WTC11 (cell line): ENCODE measurements around the gene IL4R. TPM values are rescaled to one million over a fixed set of nuclear protein-coding genes. Genes with fewer than 3 reads are reported as not detected.

Experiments used
- ATAC-seq: fragments of 200-7000 bp; cut with Tn5 transposase; 2 replicates; pipeline ENCODE4 v1.10.0; 2021; ENCODE audit warnings: mild to moderate bottlenecking, moderate library complexity
- CTCF ChIA-PET: fragments of 300-600 bp; sonication (Branson Sonifier 250); formaldehyde crosslinking; loops from one replicate; lab custom pipeline; 2021; ENCODE audit warnings: antibody characterized with exemption; lab: Charles Lee
- POLR2A ChIA-PET: fragments of 350-600 bp; sonication (Branson Sonifier 250); formaldehyde crosslinking; loops from one replicate; lab custom pipeline; 2021; ENCODE audit warnings: antibody characterized with exemption; lab: Charles Lee
- DNase-seq: peaks from one replicate; pipeline ENCODE4 v3.0.0; 2021; ENCODE audit warnings: low spot score
- H3K27ac Mint-ChIP-seq: 2 replicates; pipeline ENCODE4 v1.8.0; 2021; ENCODE audit warnings: mixed read lengths
- H3K27me3 Mint-ChIP-seq: 2 replicates; pipeline ENCODE4 v1.8.0; 2021; ENCODE audit warnings: low read depth, mild to moderate bottlenecking, moderate library complexity, mixed read lengths
- H3K36me3 Mint-ChIP-seq: 2 replicates; pipeline ENCODE4 v1.8.0; 2021; ENCODE audit warnings: mixed read lengths
- H3K4me1 Mint-ChIP-seq: 2 replicates; pipeline ENCODE4 v1.8.0; 2022; ENCODE audit warnings: mixed read lengths
- H3K4me3 Mint-ChIP-seq: 2 replicates; pipeline ENCODE4 v1.8.0; 2021; ENCODE audit warnings: mild to moderate bottlenecking, moderate library complexity, mixed read lengths
- H3K9me3 Mint-ChIP-seq: 2 replicates; pipeline ENCODE4 v1.8.0; 2021; ENCODE audit warnings: mixed read lengths
- CREM ChIP-seq: sonication (generic); formaldehyde crosslinking; IDR thresholded peaks from 2 replicates; pipeline ENCODE4 v1.8.1; 2022; ENCODE audit warnings: mild to moderate bottlenecking, missing genetic modification reagents, moderate library complexity
- CTCF ChIP-seq: fragments of 200-600 bp; IDR thresholded peaks from 2 replicates; pipeline ENCODE4 v1.8.0; 2022; ENCODE audit warnings: antibody characterized with exemption
- E2F5 ChIP-seq: sonication (generic); formaldehyde crosslinking; IDR thresholded peaks from 2 replicates; pipeline ENCODE4 v1.8.1; 2022; ENCODE audit warnings: mild to moderate bottlenecking, moderate library complexity, missing genetic modification reagents
- ETV6 ChIP-seq: sonication (generic); formaldehyde crosslinking; IDR thresholded peaks from 2 replicates; pipeline ENCODE4 v1.8.1; 2022; ENCODE audit warnings: mild to moderate bottlenecking, missing genetic modification reagents
- NFATC4 ChIP-seq: fragments of 250-450 bp; sonication (Bioruptor Pico); IDR thresholded peaks from 2 replicates; pipeline ENCODE4 v1.9.0; 2021; ENCODE audit warnings: mild to moderate bottlenecking
- PRRX2 ChIP-seq: fragments of 250-450 bp; sonication (Bioruptor Pico); IDR thresholded peaks from 2 replicates; pipeline ENCODE4 v1.8.0; 2021; ENCODE audit warnings: mild to moderate bottlenecking
- RELA ChIP-seq: sonication (generic); formaldehyde crosslinking; IDR thresholded peaks from 2 replicates; pipeline ENCODE4 v1.8.1; 2022; ENCODE audit warnings: missing genetic modification reagents, mild to moderate bottlenecking, borderline replicate concordance
- ZNF232 ChIP-seq: sonication (generic); formaldehyde crosslinking; IDR thresholded peaks from 2 replicates; pipeline ENCODE4 v1.8.0; 2022; ENCODE audit warnings: mild to moderate bottlenecking, missing genetic modification reagents
- ZNF281 ChIP-seq: sonication (generic); formaldehyde crosslinking; IDR thresholded peaks from 2 replicates; pipeline ENCODE4 v1.8.0; 2023; ENCODE audit warnings: mild to moderate bottlenecking, missing genetic modification reagents
- ZNF532 ChIP-seq: fragments of 250-450 bp; sonication (Bioruptor Pico); IDR thresholded peaks from 2 replicates; pipeline ENCODE4 v1.9.0; 2021; ENCODE audit warnings: mild to moderate bottlenecking, borderline replicate concordance
- ZNF671 ChIP-seq: fragments of 250-450 bp; sonication (Bioruptor Pico); IDR thresholded peaks from 2 replicates; pipeline ENCODE4 v1.8.0; 2021; ENCODE audit warnings: mild to moderate bottlenecking
- total RNA-seq: library from RNA; stranded (reverse); gene quantifications from 3 replicates; pipeline ENCODE4 v1.2.3, GENCODE V29; 2021
- TF ChIP-seq, protein P1 (sequence below): sonication (generic); formaldehyde crosslinking; IDR thresholded peaks from 2 replicates; pipeline ENCODE4 v1.8.0; 2022; ENCODE audit warnings: mild to moderate bottlenecking, missing genetic modification reagents
- TF ChIP-seq, protein P2 (sequence below): fragments of 250-450 bp; sonication (Bioruptor Pico); conservative IDR thresholded peaks from 2 replicates; pipeline ENCODE4 v1.9.0; 2021; ENCODE audit warnings: mild to moderate bottlenecking
- TF ChIP-seq, protein P3 (sequence below): fragments of 250-450 bp; sonication (Bioruptor Pico); IDR thresholded peaks from 2 replicates; pipeline ENCODE4 v1.8.0; 2021; ENCODE audit warnings: mild to moderate bottlenecking
- TF ChIP-seq, protein P4 (sequence below): sonication (generic); formaldehyde crosslinking; IDR thresholded peaks from 2 replicates; pipeline ENCODE4 v1.8.0; 2022; ENCODE audit warnings: mild to moderate bottlenecking, missing genetic modification reagents

Gene IL4R
- total RNA-seq, 1 experiment from 2014 or later = 28.7 TPM

DNA sequence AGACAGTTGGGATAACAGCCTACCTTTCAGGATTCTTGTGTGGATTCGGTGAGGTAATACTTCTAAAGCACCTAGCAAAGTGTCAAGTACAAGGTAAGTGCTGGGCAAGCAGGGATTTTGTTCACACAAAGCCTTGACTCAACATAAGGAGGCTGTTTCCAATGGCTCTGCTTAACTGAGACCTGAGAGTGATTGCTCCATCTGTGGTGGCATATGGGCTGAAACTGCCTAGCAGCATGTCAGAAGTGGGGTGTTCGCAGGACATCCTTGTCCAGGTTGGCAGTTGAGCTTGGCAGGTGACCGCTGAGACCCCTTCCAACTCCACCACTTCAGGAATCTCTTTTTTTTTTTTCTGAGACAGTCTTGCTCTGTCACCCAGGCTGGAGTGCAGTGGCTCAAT lies 19.8 kb downstream of the IL4R start:
- ChIA-PET CTCF (no interaction called here), POLR2A (no interaction called here)
- H3K27me3 Mint-ChIP-seq = no peaks in the 10 kb centered on the region
- peaks cover 36% of the 10 kb centered on the region for H3K4me1 Mint-ChIP-seq
- ATAC-seq (no peak), DNase-seq (no peak)
- no peak for TF ChIP-seq CREM (CRISPR knock-in tag)
- TF ChIP-seq, protein P1, sequence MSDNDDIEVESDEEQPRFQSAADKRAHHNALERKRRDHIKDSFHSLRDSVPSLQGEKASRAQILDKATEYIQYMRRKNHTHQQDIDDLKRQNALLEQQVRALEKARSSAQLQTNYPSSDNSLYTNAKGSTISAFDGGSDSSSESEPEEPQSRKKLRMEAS (CRISPR knock-in tag) = no peak
- TF ChIP-seq, protein P2, sequence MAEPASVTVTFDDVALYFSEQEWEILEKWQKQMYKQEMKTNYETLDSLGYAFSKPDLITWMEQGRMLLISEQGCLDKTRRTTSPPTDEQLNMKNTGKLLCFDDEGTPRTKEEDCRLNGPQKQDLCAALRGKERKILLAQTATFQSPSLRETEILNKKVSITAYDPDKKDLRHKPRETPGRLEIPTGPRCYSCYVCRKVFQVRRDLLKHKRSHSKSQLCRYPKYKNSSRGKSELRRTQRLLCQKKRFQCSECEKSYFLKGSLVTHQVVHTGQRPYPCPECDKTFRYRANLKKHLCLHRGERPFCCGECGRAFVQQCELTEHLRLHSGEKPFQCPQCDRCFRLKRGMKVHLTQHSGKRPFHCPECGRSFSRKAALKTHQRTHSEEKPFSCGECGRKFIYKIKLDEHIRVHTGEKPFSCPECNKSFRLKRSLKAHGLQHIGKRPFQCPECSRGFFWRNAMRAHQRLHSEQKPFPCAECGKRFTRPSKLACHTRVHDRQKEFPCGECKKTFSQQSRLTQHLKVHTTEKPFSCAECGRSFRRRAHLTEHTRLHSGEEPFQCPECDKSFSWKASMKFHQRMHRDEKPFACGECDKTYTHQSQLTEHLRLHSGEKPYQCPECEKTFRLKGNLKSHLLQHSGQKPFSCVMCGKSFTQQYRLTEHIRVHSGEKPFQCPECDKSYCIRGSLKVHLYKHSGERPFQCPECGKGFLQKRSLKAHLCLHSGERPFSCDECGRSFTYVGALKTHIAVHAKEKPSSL (CRISPR knock-in tag) = no peak
- TF ChIP-seq ETV6 (CRISPR knock-in tag) = no peak
- no peak for TF ChIP-seq ZNF671 (CRISPR knock-in tag)
- TF ChIP-seq ZNF281 (CRISPR knock-in tag) = no peak
- TF ChIP-seq CTCF = no peak
- TF ChIP-seq E2F5 (CRISPR knock-in tag) = no peak
- TF ChIP-seq, protein P3, sequence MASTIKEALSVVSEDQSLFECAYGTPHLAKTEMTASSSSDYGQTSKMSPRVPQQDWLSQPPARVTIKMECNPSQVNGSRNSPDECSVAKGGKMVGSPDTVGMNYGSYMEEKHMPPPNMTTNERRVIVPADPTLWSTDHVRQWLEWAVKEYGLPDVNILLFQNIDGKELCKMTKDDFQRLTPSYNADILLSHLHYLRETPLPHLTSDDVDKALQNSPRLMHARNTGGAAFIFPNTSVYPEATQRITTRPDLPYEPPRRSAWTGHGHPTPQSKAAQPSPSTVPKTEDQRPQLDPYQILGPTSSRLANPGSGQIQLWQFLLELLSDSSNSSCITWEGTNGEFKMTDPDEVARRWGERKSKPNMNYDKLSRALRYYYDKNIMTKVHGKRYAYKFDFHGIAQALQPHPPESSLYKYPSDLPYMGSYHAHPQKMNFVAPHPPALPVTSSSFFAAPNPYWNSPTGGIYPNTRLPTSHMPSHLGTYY (CRISPR knock-in tag) = no peak
- TF ChIP-seq ZNF232 (CRISPR knock-in tag) = no peak
- TF ChIP-seq, protein P4, sequence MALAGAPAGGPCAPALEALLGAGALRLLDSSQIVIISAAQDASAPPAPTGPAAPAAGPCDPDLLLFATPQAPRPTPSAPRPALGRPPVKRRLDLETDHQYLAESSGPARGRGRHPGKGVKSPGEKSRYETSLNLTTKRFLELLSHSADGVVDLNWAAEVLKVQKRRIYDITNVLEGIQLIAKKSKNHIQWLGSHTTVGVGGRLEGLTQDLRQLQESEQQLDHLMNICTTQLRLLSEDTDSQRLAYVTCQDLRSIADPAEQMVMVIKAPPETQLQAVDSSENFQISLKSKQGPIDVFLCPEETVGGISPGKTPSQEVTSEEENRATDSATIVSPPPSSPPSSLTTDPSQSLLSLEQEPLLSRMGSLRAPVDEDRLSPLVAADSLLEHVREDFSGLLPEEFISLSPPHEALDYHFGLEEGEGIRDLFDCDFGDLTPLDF (CRISPR knock-in tag) = no peak
- no peak for TF ChIP-seq PRRX2 (CRISPR knock-in tag)
- TF ChIP-seq RELA (CRISPR knock-in tag) = no peak
- TF ChIP-seq NFATC4 (CRISPR knock-in tag) = no peak
- TF ChIP-seq ZNF532 (CRISPR knock-in tag) = no peak
- no peak overlapping the region for H3K4me3 Mint-ChIP-seq
- H3K27ac Mint-ChIP-seq = no peak overlapping the region
- H3K36me3 Mint-ChIP-seq = peaks cover 28% of the 10 kb centered on the region
- peaks cover 10% of the 10 kb centered on the region for H3K9me3 Mint-ChIP-seq
